Measurements from ENCODE around the gene TMEM138.

DNA sequence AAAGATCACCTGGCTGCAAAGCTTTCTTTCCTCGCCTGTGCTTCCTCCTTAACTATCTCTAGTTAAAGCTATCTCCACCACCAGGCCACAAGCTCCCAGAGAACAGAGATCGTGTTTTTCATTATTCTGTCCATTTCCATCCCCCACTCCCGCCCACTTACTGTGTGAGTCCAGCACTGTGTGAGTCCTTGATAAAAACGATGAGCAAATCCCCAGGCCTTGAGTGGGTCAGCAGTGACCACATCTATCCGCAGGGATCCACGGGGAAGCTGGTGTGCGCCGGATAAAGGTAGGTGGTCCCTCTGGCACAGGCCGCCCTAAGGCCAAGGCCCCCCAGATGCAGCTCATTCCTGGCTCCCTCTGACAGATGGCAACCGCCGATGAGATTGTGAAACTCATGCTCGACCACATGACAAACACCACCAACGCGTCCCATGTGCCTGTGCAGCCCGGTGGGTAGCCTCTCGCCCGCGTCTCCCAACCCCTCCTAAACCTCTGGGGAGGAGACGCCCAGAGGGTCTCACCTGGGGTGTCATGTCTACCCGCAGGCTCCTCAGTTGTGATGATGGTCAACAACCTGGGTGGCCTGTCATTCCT, 19.9 kb upstream of the TMEM138 start:
- TF ChIP-seq POLR2AphosphoS5 (IDR thresholded peaks at IDR 0.05; ENCODE audit: low read depth, low read length) = no peak
- no peak for TF ChIP-seq POU2F2 (IDR thresholded peaks at IDR 0.05; ENCODE audit: low read depth, low read length)
- no peak for TF ChIP-seq TAF1 (IDR thresholded peaks at IDR 0.05; ENCODE audit: low read depth, low read length)
